Measurements from ENCODE around the gene MLIP.

GRCh38 chr6:54074578-54075195 is 36.6 kb upstream of the MLIP start:
- TF ChIP-seq EP300 (IDR thresholded peaks at IDR 0.05; ENCODE audit: low read depth) (no peak), POLR2A (IDR thresholded peaks at IDR 0.05) (no peak), CTCF (IDR thresholded peaks at IDR 0.05) (no peak), POLR2AphosphoS5 (IDR thresholded peaks at IDR 0.05) (no peak)
